GM21423 (cell line): ENCODE results near the gene RAP1GAP2.

Source experiments
- ATAC-seq: cut with Tn5 transposase; IDR thresholded peaks from one replicate; pipeline ENCODE4 v1.9.1; 2021; ENCODE audit warnings: mild to moderate bottlenecking, moderate library complexity; ENCODE audit not compliant: unreplicated experiment

Gene RAP1GAP2

DNA sequence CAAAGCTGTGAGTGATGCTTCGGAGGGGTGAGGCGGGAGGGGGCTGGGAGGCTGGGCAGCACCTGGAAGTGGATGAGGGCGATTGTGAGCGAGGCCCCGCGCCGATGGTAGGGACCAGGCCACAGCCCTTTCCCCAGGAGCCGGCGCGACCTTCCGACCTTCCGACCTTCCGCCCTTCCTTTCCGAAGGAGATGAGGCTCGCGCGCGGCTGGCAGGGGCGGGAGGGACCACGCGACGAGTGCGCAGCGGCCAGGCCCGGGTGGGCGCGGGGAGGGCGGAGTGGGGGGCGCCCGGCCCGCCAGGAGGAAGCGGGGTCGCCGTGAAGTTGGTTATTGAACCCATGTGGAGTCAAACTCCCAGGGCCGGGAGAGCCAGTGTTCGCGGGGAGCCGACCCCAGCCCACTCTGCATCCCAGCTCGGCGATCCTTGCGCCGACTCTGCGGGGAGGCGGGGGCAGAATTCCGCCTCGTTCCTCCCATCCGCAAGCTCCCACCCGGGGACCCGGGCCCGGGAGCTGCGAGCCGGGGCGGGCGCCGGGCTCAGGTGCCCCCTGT, 56.6 kb downstream of the RAP1GAP2 start:
- ATAC-seq: no peak

DNA sequence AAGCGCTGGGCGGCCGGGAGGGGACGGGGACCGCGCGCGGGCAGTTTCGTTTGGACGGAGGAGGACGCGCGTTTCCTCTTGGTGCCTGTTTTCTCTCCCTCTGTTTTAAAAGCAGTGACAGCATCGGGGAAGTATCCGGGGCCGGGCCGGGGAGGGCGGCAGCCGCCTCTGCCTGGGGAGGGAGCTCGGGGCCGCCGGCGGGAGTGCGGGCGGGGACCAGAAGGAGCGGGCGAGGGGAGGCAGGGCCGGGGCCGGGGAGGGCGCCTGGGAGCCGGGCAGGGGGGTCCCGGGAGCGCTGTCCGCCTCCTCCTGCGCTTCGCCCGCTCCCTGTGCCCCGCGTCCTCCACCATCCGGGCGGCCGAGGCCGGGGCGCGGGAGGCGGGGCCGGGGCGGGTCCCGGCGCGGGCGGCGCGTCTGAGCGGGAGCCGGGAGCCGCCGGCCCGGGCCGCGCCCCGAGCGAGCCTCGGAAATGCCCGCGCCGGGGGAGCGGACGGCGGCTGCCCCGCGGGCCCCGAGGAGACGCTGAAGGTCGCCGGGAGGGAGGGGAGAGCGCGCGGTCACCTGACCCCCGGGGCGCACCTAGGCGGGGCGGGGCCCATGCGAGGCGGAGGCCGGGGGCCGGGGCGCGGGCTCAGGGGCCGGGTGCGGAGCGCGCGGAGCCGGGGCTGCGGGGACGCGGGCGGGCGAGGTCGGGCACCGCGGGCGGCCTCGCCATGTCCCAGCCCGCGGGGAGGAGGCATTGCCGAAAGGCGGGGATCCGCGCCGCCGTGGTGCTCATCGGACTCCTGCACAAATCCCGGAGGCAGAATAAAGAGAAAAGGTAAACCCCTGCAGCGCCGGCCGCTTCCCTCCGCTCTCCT, 57.3 kb downstream of the RAP1GAP2 start:
- ATAC-seq: no peak

DNA sequence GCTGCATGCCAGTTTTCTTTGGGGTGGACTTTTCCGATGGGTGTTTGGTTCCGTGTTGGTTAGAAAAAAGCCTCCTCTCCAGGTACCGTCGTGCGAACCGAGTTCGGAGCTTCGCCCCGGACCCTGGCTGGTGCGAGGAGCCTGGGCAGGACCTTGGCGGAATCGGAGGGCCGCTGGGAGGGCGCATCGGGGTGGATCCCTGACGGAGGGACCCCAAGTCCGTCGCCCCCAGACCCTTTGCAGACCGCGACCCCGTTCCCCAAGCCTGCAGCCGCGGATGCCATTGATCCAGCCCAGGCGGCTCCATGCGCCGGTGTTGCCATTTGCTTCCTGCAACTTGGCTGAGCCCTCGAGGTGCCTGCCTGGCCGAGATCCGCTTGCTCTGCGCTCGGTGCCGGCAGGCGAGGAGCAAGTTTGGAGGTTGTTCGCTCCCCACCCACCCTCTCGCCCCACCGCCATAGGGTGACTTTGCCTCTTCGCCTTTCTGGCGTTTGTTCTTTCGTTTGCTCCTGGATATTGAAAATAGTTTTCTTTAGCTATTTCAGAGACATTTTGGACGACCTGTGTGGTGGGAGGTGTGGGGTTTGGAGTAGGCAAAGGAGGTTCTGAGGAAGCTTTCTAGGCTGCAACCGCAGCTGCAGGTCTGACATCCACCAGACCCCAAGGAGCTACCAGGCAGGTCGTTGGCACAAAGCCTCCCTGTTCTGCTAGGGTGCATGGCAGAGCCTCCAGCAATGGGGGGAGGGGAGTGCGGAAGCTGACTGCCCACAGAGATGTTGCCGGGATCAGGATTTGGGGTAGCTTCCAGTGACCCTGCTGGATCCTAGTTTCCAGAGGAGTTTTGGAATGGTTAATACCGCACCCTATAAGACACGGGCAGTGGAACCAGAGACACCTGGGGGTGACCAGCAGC, 58.2 kb downstream of the RAP1GAP2 start:
- ATAC-seq: no peak

DNA sequence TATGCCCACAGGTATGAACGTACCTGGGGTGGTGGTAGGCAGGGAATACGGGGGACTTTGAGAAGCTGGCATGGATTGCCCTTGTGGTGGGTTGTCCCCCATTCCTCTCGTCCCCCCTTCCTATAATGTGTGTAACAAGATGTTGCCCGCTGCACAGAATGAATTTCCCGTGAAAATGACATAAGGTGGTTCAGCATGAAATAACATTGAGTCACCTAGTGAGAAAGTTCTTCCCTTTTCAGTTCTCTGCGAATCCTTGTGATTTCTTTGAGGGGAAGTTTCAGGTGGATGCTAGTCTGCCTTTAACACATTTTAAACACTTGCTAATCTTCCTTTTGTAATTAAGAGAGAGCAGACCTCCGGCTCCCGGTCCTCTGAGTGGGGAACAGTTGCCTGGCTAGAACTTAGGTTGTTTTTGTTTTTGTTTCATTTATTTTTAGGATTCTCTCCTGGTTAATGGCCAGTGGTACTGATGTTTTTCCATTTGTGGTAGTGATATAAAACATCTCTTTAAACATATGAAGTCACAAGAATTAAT, 58.9 kb downstream of the RAP1GAP2 start:
- ATAC-seq: no peak

DNA sequence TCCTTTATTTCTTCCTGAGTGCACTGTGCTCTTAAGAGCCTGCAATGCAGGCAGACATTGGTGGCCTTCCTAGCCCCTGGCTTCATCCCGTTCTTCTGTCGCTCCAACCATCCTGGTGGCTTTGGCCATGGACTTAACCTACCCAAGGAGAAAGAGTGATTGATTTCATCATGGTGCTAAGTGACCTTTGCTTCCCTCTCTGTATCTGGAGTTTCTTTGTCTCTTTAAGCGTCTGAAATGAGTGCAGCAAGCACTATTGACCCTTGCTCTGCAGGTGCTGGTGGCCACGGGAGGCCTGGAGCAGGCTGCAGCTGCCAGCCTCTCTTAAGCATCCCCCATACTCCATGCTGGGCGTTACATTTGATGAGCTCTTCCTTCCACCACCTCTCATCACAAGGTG, 60.5 kb downstream of the RAP1GAP2 start:
- ATAC-seq: no peak

DNA sequence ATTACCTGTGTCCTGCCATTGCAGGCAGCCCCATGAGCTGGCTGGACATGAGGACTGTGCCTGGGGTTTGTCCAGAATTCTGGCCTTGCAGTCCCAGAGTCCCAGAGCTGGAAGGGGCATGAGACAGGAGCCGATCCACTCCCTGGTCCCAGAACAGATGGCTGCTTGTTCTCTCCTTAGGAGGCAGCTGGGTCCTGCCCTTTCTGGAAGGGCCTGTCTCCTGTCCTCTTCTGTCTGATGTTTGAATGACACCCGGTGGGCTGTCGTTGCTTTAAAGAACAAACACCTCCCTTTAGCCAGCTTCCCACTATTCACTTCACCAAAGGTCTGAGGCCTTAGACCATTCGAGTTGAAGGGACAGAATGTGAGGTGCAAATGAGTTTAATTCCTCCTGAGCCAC, 63.8 kb downstream of the RAP1GAP2 start:
- ATAC-seq: no peak

DNA sequence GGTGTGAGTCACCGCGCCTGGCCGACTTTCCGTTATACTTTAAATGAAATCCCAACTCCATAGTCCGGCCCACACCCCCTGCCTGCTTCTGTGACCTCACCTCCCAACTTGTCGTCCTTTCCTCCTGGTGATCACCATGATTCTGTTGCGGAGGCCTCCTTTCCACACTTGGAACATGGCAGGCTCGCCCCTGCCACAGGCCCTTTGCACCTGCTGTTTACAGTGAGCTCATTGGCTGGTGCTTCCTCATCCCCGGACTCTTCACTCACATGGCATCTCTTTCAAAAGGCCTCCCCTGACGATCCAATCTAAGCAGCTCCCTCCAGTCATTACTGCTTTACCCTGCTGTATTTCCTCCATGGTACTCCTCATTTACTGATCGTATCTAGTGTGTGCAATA, 64.6 kb downstream of the RAP1GAP2 start:
- ATAC-seq: no peak

DNA sequence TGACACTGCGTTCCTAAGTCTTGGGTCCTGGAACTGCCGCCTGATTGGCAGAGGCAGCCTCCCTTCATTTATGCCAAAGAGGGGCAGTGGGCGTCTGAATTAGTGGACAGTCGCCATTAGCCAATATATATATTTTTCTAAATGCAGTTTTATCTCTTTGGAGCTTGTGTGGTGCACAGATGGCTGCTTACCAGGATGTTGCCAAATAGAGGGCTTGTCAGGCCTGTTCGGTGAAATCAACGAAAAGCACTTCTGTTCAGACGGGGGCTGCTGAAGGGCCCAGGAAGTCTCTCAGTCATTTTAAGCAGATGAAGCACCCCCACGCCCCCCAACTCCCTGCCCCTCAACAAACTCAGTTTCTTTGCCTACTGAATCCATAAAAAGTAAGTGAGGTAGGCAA, 66.0 kb downstream of the RAP1GAP2 start:
- no peak for ATAC-seq

DNA sequence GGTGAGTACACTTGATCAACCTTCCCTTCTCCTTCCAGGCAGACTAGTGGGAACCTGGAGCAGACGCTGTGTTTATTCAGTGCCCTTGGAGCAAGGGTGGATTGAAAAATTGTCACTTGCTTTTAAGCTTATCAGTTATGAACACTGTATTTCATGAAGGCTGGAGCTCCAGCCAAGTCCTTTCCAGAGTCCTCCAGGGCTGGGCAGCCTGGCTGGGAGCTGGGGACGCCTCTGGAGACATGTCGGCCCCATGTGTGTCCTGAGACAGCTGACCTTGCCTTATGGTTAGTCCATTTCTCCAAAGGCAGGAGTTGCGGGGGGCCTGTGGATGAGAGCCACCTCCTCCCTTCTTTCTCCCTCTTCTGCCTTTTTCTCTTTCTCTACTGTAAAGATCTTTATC, 67.0 kb downstream of the RAP1GAP2 start:
- no peak for ATAC-seq

DNA sequence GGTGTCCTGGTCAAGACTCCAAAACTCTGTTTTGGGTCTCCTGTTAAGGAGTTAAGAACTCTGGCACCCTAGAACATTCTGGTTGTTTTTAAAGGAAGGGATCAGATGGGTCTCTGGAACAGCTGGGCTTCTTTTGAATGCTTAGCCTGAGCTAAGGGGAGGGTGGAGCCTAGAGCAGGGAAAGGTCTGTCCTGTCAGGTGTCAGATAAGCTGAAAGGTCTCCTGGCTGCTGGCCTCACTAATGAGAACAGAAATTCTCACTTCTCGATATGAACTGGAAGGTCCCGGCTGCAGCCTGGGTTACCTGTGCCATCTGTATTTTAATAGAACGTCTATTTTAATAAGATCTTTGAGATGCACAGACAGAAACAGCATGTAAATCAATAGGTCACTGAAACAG, 69.0 kb downstream of the RAP1GAP2 start:
- ATAC-seq: no peak

DNA sequence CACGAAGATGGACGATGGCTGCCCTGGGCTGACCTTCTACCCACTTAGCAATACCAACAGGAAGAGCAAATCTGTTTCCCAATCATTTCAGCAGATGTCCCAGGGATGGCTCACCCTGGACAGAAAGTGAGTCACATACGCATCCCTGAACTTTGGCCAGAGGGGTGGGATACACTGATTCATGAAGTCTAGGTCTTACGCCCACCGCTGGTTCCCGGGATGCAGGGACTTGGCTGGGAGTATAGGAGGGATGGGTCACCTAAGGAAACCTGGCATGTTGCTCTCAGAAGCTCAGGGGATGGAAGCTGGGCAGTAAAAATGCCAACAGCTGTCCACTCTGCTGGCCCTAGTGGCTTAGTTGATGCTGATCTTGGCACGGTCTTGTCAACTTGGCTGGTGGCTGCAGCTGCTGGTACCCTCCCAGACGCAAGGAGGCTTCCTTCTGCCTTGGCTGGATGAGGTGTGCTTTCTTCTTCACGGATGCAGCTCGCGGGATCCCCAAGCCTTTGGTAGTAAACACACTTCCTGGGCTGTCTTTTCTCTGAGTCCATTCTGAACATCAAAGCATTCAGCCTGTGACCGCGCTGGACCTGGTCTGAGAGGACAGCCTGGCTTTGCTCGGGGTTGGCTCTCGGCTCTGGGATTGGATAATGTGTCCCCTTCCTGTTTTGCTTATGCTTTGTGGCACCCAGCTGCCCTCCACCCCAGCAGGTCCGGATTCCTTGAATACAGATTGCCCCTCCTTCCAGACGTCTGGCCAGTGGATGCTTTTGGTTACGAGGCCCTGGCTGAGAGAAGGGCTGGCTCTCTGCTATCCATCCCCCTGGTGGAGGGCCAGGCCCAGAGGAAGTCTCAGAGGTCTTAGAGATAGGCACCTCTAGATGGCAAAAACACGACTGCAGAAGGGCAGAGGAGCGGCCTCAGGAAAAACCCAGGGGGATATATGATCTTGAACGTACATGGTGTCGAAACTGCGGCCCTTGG, 71.5 kb downstream of the RAP1GAP2 start:
- no peak for ATAC-seq

DNA sequence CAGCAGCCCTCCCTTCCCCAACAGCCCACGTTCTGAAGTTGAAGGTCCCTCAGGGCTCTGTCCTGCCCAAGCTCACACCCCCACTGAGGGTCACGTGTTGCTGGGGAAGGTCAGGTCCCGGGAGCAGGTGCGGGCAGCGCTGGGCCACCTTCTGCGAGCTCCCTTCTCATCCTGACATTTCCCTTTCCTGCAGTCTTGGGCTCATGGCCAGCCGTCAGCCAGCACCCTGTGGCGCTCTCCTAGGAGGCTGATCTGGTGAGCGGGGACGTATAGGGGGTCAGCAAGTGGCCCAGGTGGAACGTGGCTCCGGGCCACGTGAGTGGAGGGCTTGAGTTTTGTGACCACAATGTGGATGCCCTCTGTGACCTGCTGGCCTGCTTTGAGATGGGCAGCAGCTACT, 73.4 kb downstream of the RAP1GAP2 start:
- ATAC-seq: no peak

DNA sequence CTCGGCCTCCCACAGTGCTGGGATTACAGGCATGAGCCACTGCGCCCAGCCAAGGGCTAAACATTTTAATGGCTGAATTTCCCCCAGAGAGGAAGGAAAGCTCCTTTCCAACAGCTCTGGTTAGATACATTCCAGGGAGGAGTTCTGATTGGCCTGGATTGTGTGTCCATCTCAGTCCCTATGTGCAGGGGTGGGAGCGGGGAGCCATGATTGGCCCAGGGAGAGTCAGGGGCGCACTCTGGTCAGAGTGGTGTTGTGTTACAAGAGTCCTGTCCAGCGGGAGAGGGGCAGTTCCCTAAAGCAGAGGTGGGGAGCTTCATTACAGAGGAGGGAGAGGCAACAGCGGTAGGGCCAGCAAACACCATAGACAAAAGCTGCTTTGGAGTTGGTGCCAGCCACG, 75.0 kb downstream of the RAP1GAP2 start:
- no peak for ATAC-seq

DNA sequence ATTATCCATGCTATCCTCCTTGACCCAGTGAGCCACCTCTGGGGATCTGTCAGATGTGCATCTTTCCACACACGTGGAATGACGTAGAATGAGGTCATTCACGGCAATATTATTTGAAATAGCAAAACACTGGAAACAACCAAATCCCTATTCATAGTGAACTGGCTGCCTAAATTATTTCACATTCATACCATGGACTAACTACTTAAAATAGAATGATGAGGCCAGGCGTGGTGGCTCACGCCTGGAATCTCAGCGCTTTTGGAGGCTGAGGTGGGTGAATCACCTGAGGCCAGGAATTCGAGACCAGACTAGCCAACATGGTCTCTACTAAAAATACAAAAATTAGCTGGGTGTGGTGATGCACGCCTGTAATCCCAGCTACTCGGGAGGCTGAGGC, 75.5 kb downstream of the RAP1GAP2 start:
- ATAC-seq: no peak

DNA sequence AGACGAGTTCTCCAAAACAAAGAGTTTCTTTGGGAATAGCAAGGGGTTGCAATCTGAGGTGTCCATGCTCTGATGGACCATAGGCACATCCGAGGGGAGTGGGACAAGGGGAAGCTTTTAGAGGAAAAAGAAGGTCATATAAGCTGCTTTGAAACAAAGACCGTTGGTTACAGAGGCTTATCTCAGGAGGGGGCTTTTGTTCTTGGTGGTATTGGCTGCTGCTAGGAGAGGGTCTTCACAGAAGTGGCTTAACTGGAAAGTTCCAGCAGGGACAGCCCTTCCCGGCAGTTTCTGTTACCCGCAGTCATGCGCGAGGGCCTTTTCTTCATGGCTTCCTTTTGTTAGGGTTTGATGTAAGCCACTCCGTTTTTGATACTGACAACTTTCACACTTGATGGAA, 76.0 kb downstream of the RAP1GAP2 start:
- no peak for ATAC-seq

DNA sequence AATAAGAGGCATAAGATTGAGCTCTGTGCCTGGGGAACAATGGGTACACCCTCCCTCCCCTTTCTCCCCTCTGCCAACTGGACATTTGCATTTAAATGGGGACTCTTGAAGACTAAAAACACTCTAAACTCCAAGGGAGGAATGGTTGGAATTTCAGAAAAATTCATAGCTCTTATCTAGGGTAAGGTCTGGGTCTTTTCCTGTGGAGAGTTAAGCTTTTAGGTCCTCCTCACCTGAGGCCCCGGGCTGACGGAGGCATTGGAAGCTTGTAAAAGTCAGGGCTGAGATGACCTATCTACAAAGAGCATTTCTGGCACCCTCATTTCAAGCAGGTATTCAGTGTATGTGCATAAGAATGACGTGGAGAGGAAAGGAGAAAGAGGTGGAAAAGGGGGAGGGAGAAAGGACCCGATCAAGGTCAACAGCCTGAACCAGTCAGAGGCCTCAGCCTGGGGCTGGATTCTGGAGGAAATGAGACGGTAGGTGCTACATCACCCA, 78.0 kb downstream of the RAP1GAP2 start:
- no peak for ATAC-seq

DNA sequence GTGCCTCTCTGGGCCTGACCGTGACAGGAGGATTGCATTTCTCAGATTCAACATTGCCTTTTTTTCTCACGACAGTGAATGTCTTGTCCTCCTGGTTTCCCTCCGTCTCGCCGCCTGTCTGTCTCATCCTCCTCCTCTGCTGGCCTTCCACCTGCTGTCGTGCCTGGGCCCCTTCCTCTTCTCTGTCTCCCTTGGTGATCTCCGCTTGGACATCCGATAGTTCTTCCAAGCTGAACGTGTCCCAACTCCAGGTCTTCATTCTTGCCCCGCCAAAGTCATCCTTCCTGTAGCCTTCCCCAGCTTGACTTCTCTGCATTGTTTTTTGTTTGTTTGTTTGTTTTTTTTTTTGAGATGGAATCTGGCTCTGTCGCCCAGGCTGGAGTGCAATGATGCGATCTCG, 79.4 kb downstream of the RAP1GAP2 start:
- no peak for ATAC-seq

DNA sequence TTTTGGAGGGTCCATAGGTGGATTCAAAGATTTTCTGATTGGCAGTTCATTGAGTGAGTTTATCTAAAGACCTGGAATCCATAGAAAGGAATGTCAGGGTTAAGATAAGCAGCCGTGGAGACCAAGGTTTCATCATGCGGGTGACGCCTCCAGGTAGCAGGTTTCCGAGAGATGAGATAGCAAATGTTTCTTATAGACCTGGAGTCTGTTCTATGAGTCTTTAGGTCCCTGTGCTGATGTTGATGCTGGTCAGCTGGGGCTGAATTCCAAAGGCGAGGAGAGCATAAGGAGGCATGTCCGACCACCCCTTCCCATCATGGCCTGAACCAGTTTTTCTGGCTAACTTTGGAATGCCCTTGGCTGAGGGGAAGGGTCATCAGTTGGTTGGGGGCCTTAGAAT, 80.2 kb downstream of the RAP1GAP2 start:
- ATAC-seq: no peak

DNA sequence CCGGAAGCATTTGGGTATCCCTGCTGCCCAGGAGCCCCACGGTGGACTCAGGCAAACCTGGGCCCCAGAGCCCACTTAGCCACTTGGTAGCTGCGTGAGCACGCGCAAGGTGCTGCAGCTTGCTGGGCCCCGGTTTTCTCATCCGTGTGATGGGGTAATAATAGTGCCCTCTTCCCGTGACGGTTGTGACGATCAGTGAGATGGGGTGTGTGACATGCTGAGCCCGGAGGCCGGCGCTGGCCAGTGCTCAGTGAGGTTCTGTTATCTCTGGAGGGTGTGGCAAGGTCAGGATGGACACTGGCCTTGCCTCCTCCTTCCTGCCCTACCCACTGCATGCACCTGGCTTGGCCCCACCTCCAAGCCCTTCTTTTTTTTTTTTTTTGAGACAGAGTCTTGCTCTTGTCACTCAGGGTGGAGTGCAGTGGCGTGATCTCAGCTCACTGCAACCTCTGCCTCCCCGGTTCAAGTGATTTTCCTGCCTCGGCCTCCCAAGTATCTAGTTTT, 82.6 kb downstream of the RAP1GAP2 start:
- no peak for ATAC-seq

DNA sequence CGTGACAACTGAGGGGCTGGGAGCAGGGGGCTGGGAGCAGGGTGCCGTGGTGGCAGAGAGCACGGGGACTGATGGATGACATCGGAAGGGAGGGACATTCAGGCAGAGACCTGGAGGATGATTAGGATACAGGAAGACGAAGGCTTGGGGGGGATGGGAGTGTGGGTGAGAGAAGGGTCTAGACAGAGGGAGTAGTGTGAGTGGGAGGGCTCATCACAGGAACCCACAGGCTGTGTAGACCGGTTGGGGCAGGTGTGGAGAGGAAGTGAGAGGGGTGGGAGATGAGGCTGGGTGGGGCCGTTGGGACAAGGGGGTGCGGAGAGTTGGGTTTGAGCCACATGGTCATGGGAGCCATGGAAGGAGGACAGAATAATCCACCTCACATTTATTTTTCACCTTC, 83.8 kb downstream of the RAP1GAP2 start:
- no peak for ATAC-seq
